HepG2 (cell line): ENCODE measurements around the gene DGCR8. TPM values are rescaled to one million over a fixed set of nuclear protein-coding genes. Genes with fewer than 3 reads are reported as not detected.

Experiments used
- ATAC-seq: fragments of 200-7000 bp; cut with Tn5 transposase; 3 replicates; pipeline ENCODE4 v1.9.1; 2020; ENCODE audit warnings: mild to moderate bottlenecking, moderate library complexity
- BruUV-seq: library from RNA; stranded (reverse); fragments of 400-500 nt; replicated peaks from 2 replicates; lab custom pipeline; 2021; lab: Mats Ljungman, UMichigan
- CTCF ChIA-PET: fragments of 300-600 bp; formaldehyde crosslinking; extraction: SDS; loops from one replicate; lab custom pipeline; 2021; ENCODE audit warnings: low total read pairs, inconsistent platforms, low intra/inter-chr PET ratio; lab: Yijun Ruan, JAX
- POLR2A ChIA-PET: fragments of 350-600 bp; sonication (Branson Sonifier 250); formaldehyde crosslinking; loops from one replicate; lab custom pipeline; 2020; ENCODE audit warnings: antibody characterized with exemption, inconsistent platforms; lab: Yijun Ruan, JAX
- DNase-seq: peaks from one replicate; pipeline ENCODE4 v3.0.0-alpha.2; 2015; ENCODE audit warnings: low spot score
- FAIRE-seq: peaks from 3 replicates; lab custom pipeline; 2011; peaks lifted over from hg19 to GRCh38; lab: Jason Lieb, UNC
- H2AFZ ChIP-seq: one replicate; pipeline ENCODE4 v1.6.1; 2011; ENCODE audit warnings: low read length, inconsistent platforms
- H3K27ac ChIP-seq: fragments of 300-600 bp; 3 replicates; pipeline ENCODE4 v1.8.0; 2011; ENCODE audit warnings: mixed run types, mild to moderate bottlenecking, mixed read lengths, low read length, inconsistent platforms; ENCODE audit not compliant: insufficient read depth; ENCODE audit errors: extremely low read length
- H3K27me3 ChIP-seq, 2 experiments: fragments of 200-600 bp in 1 of 2; 2 replicates in 1 of 2; 3 replicates in 1 of 2; pipeline versions ENCODE4 v1.6.0 to v1.8.0; 2011; ENCODE audit warnings: low read length in 2 of 2, mild to moderate bottlenecking in 2 of 2, moderate library complexity in 2 of 2, inconsistent platforms in 1 of 2; ENCODE audit not compliant: insufficient read depth in 2 of 2, control insufficient read depth in 1 of 2
- H3K36me3 ChIP-seq, 2 experiments: fragments of 200-600 bp in 1 of 2; replicated peaks in 1 of 2; 2 replicates in 1 of 2; 3 replicates in 1 of 2; pipeline versions ENCODE4 v1.5.1 to v1.8.0; 2011; ENCODE audit warnings: low read length in 2 of 2, inconsistent platforms in 1 of 2; ENCODE audit not compliant: insufficient read depth in 2 of 2, control insufficient read depth in 1 of 2
- H3K4me1 ChIP-seq: 2 replicates; pipeline ENCODE4 v1.5.1; 2012; ENCODE audit warnings: low read length, inconsistent platforms; ENCODE audit not compliant: insufficient read depth
- H3K4me2 ChIP-seq: 2 replicates; pipeline ENCODE4 v1.6.0; 2011; ENCODE audit warnings: low read depth, low read length, inconsistent platforms
- H3K4me3 ChIP-seq, 3 experiments: fragments of 200-600 bp in 1 of 3; sonication (generic), shearing (Covaris generic) in 1 of 3; replicated peaks in 1 of 3; 2 replicates each; pipeline ENCODE4 v1.5.1; 2011 to 2016; ENCODE audit warnings: low read length in 3 of 3, inconsistent platforms in 2 of 3, low read depth in 2 of 3, mild to moderate bottlenecking in 2 of 3, control low read depth in 1 of 3, mixed read lengths in 1 of 3; ENCODE audit not compliant: insufficient read depth in 1 of 3
- H3K79me2 ChIP-seq: one replicate; pipeline ENCODE4 v1.6.1; 2011; ENCODE audit warnings: low read length, inconsistent platforms; ENCODE audit not compliant: insufficient read depth
- H3K9ac ChIP-seq: 2 replicates; pipeline ENCODE4 v1.6.0; 2011; ENCODE audit warnings: mild to moderate bottlenecking, low read depth, low read length, inconsistent platforms; ENCODE audit not compliant: insufficient read depth
- H3K9me3 ChIP-seq: 2 replicates; pipeline ENCODE4 v1.5.1; 2012; ENCODE audit warnings: mild to moderate bottlenecking, low read length
- H4K20me1 ChIP-seq: 2 replicates; pipeline ENCODE4 v1.6.0; 2011; ENCODE audit warnings: inconsistent platforms, mild to moderate bottlenecking, low read length, moderate library complexity; ENCODE audit not compliant: insufficient read depth
- ATAD3A ChIP-seq: sonication (generic); formaldehyde crosslinking; IDR thresholded peaks from 2 replicates; pipeline ENCODE4 v1.4.0; 2020; ENCODE audit warnings: missing genetic modification reagents
- CTCF ChIP-seq: sonication (generic); formaldehyde crosslinking; IDR thresholded peaks from 2 replicates; pipeline ENCODE4 v1.5.0; 2020; ENCODE audit warnings: mild to moderate bottlenecking, missing genetic modification reagents, moderate library complexity
- DMAP1 ChIP-seq: IDR thresholded peaks from 2 replicates; pipeline ENCODE4 v1.6.1; 2016
- EZH2 ChIP-seq: conservative IDR thresholded peaks from 2 replicates; pipeline ENCODE4 v1.6.1; 2012; ENCODE audit warnings: mild to moderate bottlenecking, low read depth, low read length, moderate library complexity
- MNT ChIP-seq: fragments of 450-650 bp; IDR thresholded peaks from 2 replicates; pipeline ENCODE4 v1.6.1; 2016
- MYC ChIP-seq: sonication (generic); formaldehyde crosslinking; IDR thresholded peaks from 2 replicates; pipeline ENCODE4 v1.9.0; 2021; ENCODE audit warnings: missing genetic modification reagents, borderline replicate concordance
- ZNF354B ChIP-seq: sonication (generic); formaldehyde crosslinking; IDR thresholded peaks from 2 replicates; pipeline ENCODE4 v1.8.0; 2022; ENCODE audit warnings: mild to moderate bottlenecking, missing genetic modification reagents
- ZNF574 ChIP-seq: sonication (generic); formaldehyde crosslinking; IDR thresholded peaks from 2 replicates; pipeline ENCODE4 v1.4.0; 2020; ENCODE audit warnings: missing genetic modification reagents
- ZNF687 ChIP-seq: sonication (generic); formaldehyde crosslinking; IDR thresholded peaks from 2 replicates; pipeline ENCODE4 v1.5.1; 2020; ENCODE audit warnings: mild to moderate bottlenecking, missing genetic modification reagents, moderate library complexity
- WGBS: methylation state at CpG from one replicate; pipeline ENCODE4 v1.1.6; 2017; ENCODE audit warnings: low lambda C conversion rate; 5-methylcytosine and 5-hydroxymethylcytosine counted together
- in situ Hi-C: cut with HindIII; loops from 2 replicates; pipeline ENCODE4 v1.10.0; 2017; ENCODE audit warnings: low pct_unique_long_range_greater_than_20kb; ENCODE audit not compliant: extremely low pct_ligation_motif_present
- intact Hi-C: fragments of 100-400 bp; cut with micrococcal nuclease; formaldehyde crosslinking; loops from one replicate; pipeline ENCODE4 v1.10.0; 2022; ENCODE audit not compliant: unreplicated experiment
- polyA plus RNA-seq, 8 experiments: library from polyadenylated mRNA; depleted of rRNA in 3 of 8; stranded (reverse) in 7 of 8; unstranded in 1 of 8; fragments of >200 nt; fragmentation: Illumina TruSeq in 4 of 8; extraction: Trizol in 4 of 8; gene quantifications; 2 replicates each; pipeline versions ENCODE4 v1.2.1 to v1.2.3, GENCODE V29; 2011 to 2016; ENCODE audit warnings: low read depth in 4 of 8, missing spikeins in 1 of 8, mixed read lengths in 1 of 8; ENCODE audit not compliant: insufficient read depth in 1 of 8
- total RNA-seq, 5 experiments: library from RNA; depleted of rRNA; stranded (reverse); fragments of >200 nt; fragmentation: Illumina TruSeq; extraction: Trizol; gene quantifications; 2 replicates each; pipeline ENCODE4 v1.2.3, GENCODE V29; 2016; ENCODE audit warnings: low read depth in 1 of 5

Gene DGCR8
- total and polyA plus RNA-seq, 2 of the 13 experiments (the other 11 are each of a cell fraction or from before 2014, with no cell fraction given) = 10.2 to 23.2 TPM

- ChIA-PET POLR2A (no interaction called here), CTCF (no interaction called here)
- Histone ChIP-seq H4K20me1 (no peaks in the 10 kb centered on the region), H3K9ac (no peak overlapping the region), H3K4me2 (no peak overlapping the region), H3K4me1 (no peaks in the 10 kb centered on the region), H3K79me2 (no peaks in the 10 kb centered on the region), H3K36me3 (no peaks in the 10 kb centered on the region), H3K4me3 (no peak overlapping the region), H3K27me3 (peaks cover 15 to 44% of the 10 kb centered on the region in 2 experiments), H2AFZ (no peak overlapping the region), H3K27ac (no peak overlapping the region), H3K9me3 (no peaks in the 10 kb centered on the region)
- no TSS peak for BruUV-seq
- FAIRE-seq (no peak), DNase-seq (no peak), ATAC-seq (peak; percentile 51)
- 0 out of 2 replicates have a peak, but pooled peaks have one; percentile 36 for TF ChIP-seq EZH2
- no peak for TF ChIP-seq ZNF354B (CRISPR knock-in tag)
- TF ChIP-seq MNT = peak; percentile 44
- TF ChIP-seq ZNF574 (CRISPR knock-in tag) = no peak
- TF ChIP-seq ATAD3A (CRISPR knock-in tag) = no peak
- TF ChIP-seq MYC (CRISPR knock-in tag) = 0 out of 2 replicates have a peak, but pooled peaks have one; percentile 18
- TF ChIP-seq CTCF (CRISPR knock-in tag) = peak; percentile 50
- peak; percentile 41; the same call in 1 of the 2 replicates for TF ChIP-seq ZNF687
- peak; percentile 94; the same call in 1 of the 2 replicates for TF ChIP-seq DMAP1 (CRISPR knock-in tag)
- in situ Hi-C loops = loop anchor here (10.0 to 25.0 kb wide), 2 partner anchors 81 to 1192 kb away; no protein-coding TSS in a partner anchor
- intact Hi-C loops = no loop called here
- 40% methylated on average over 16 of the region's 16 CpGs for WGBS
Measured at GRCh38 chr22:20153945-20154344, 73.9 kb downstream of the DGCR8 start.
